ENCODE data around the gene DPH6.

GRCh38 chr15:35514759-35515158 lies 31.2 kb downstream of the DPH6 start:
- TF ChIP-seq, protein P1, sequence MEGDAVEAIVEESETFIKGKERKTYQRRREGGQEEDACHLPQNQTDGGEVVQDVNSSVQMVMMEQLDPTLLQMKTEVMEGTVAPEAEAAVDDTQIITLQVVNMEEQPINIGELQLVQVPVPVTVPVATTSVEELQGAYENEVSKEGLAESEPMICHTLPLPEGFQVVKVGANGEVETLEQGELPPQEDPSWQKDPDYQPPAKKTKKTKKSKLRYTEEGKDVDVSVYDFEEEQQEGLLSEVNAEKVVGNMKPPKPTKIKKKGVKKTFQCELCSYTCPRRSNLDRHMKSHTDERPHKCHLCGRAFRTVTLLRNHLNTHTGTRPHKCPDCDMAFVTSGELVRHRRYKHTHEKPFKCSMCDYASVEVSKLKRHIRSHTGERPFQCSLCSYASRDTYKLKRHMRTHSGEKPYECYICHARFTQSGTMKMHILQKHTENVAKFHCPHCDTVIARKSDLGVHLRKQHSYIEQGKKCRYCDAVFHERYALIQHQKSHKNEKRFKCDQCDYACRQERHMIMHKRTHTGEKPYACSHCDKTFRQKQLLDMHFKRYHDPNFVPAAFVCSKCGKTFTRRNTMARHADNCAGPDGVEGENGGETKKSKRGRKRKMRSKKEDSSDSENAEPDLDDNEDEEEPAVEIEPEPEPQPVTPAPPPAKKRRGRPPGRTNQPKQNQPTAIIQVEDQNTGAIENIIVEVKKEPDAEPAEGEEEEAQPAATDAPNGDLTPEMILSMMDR (IDR thresholded peaks at IDR 0.05; ENCODE audit: low read depth, low read length), result no peak
- TF ChIP-seq EZH2phosphoT487 (IDR thresholded peaks at IDR 0.05; ENCODE audit: low read depth), result no peak
